ENCODE results near the gene PGAM2.
"Not testable (repeated sequence)": the region's sequence is repeated elsewhere in the genome, so short reads cannot be mapped to it uniquely, and the experiment has no call there.

DNA sequence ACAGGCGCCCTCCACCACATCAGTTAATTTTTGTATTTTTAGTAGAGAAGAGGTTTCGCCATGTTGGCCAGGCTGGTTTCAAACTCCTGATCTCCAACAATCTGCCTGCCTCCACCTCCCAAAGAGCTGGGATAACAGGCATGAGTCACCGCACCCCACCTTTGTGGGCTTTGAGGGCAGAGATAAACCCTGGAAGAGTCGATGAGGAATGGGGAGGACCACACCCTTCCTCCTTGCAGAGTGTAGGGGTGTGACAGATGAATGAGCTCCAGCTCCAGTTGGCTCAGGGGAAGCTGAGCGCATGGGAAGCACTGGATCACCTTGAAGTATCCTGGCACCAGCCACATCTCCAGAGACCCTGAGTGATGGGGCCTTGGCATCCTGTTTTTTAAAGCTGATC lies 35.3 kb downstream of the PGAM2 start:
- TF ChIP-seq POLR2A (IDR thresholded peaks at IDR 0.05) = not testable (repeated sequence)
- TF ChIP-seq, protein P1, sequence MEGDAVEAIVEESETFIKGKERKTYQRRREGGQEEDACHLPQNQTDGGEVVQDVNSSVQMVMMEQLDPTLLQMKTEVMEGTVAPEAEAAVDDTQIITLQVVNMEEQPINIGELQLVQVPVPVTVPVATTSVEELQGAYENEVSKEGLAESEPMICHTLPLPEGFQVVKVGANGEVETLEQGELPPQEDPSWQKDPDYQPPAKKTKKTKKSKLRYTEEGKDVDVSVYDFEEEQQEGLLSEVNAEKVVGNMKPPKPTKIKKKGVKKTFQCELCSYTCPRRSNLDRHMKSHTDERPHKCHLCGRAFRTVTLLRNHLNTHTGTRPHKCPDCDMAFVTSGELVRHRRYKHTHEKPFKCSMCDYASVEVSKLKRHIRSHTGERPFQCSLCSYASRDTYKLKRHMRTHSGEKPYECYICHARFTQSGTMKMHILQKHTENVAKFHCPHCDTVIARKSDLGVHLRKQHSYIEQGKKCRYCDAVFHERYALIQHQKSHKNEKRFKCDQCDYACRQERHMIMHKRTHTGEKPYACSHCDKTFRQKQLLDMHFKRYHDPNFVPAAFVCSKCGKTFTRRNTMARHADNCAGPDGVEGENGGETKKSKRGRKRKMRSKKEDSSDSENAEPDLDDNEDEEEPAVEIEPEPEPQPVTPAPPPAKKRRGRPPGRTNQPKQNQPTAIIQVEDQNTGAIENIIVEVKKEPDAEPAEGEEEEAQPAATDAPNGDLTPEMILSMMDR (IDR thresholded peaks at IDR 0.05) = not testable (repeated sequence)

Measured in prostate gland (tissue), 2 donors.